Measurements from ENCODE around the gene ADAMTS7. TPM values are rescaled to one million over a fixed set of nuclear protein-coding genes. Genes with fewer than 3 reads are reported as not detected.
"Not testable (repeated sequence)": the region's sequence is repeated elsewhere in the genome, so short reads cannot be mapped to it uniquely, and the experiment has no call there.

The ADAMTS7 gene
- total RNA-seq, 1 experiment from 2014 or later, result 12.0 TPM

- POLR2A ChIA-PET; H3K4me3 ChIP-seq (replicated peaks in 1 of 2; ENCODE audit: low read depth in 1 of 2, low read length in 2 of 2): not testable (repeated sequence)
Measured at GRCh38 chr15:78764340-78765153, 46.7 kb downstream of the ADAMTS7 start.

GRCh38 chr15:78763796-78764241, 47.4 kb downstream of the ADAMTS7 start:
- Histone ChIP-seq H3K79me2 (ENCODE audit: insufficient read depth, low read length) (no peaks in the 10 kb centered on the region), H3K4me3 (replicated peaks in 1 of 2; ENCODE audit: low read depth in 1 of 2, low read length in 2 of 2) (no peak overlapping the region), H3K4me2 (ENCODE audit: low read length) (no peak overlapping the region), H2AFZ (ENCODE audit: low read depth, low read length, poor library complexity, severe bottlenecking) (no peak overlapping the region), H3K9me3 (ENCODE audit: control insufficient read depth in 1 of 2, insufficient read depth in 1 of 2, low read depth in 1 of 2, low read length in 2 of 2) (no peaks in the 10 kb centered on the region), H3K9me2 (ENCODE audit: insufficient read depth) (no peaks in the 10 kb centered on the region), H3K27ac (ENCODE audit: low read depth, low read length) (no peak overlapping the region), H3K36me3 (ENCODE audit: control insufficient read depth in 1 of 2, insufficient read depth in 2 of 2, low read length in 2 of 2) (no peaks in the 10 kb centered on the region), H4K20me1 (ENCODE audit: insufficient read depth) (no peaks in the 10 kb centered on the region), H3K4me1 (ENCODE audit: control insufficient read depth in 1 of 2, insufficient read depth in 2 of 2, low read length in 2 of 2) (no peaks in the 10 kb centered on the region), H3K27me3 (ENCODE audit: insufficient read depth, low read length) (no peaks in the 10 kb centered on the region), H3K9ac (ENCODE audit: low read length) (no peak overlapping the region)
- ATAC-seq (no peak), DNase-seq (ENCODE audit: low read depth, low spot score) (no peak)
- POLR2A ChIA-PET, result no interaction called here
- no peak for TF ChIP-seq POLR2AphosphoS5 (IDR thresholded peaks at IDR 0.05; ENCODE audit: low read depth, low read length)
- no peak for TF ChIP-seq YY1 (IDR thresholded peaks at IDR 0.05; ENCODE audit: extremely low read depth, insufficient replicate concordance, low read depth, low read length)
- TF ChIP-seq SP1 (IDR thresholded peaks at IDR 0.05; ENCODE audit: low read depth), result no peak
- TF ChIP-seq ATF3 (IDR thresholded peaks at IDR 0.05), result no peak
- no peak for TF ChIP-seq SIN3A (IDR thresholded peaks at IDR 0.05; ENCODE audit: low read depth)
- TF ChIP-seq ZNF274 (IDR thresholded peaks at IDR 0.05; ENCODE audit: low read depth, low read length), result no peak
- no peak for TF ChIP-seq JUND (IDR thresholded peaks at IDR 0.05)
- TF ChIP-seq TCF7L2 (IDR thresholded peaks at IDR 0.05; ENCODE audit: borderline replicate concordance, extremely low read depth, insufficient read depth, insufficient read length), result no peak
- RAD21 ChIA-PET (ENCODE audit: low non-redundant PET in 1 of 2, low total read pairs in 2 of 2, uncharacterized antibody in 2 of 2, unreplicated experiment in 2 of 2), result no interaction called here
- intact Hi-C loops (cut with micrococcal nuclease), result no loop called here
- no TSS peak for BruUV-seq (replicated peaks)
- CTCF ChIA-PET, result no interaction called here

More at GRCh38 chr15:78764340-78765153, 46.7 kb downstream of the ADAMTS7 start:
- DNase-seq (ENCODE audit: low read depth, low spot score); H4K20me1 ChIP-seq (ENCODE audit: insufficient read depth); H3K4me2 ChIP-seq (ENCODE audit: low read length); H3K9ac ChIP-seq (ENCODE audit: low read length); H3K4me1 ChIP-seq (ENCODE audit: control insufficient read depth in 1 of 2, insufficient read depth in 2 of 2, low read length in 2 of 2); RAD21 ChIA-PET (ENCODE audit: low non-redundant PET in 1 of 2, low total read pairs in 2 of 2, uncharacterized antibody in 2 of 2, unreplicated experiment in 2 of 2); H3K27ac ChIP-seq (ENCODE audit: low read depth, low read length); BruUV-seq (replicated peaks); H3K79me2 ChIP-seq (ENCODE audit: insufficient read depth, low read length); H3K27me3 ChIP-seq (ENCODE audit: insufficient read depth, low read length); H3K9me2 ChIP-seq (ENCODE audit: insufficient read depth); H3K9me3 ChIP-seq (ENCODE audit: control insufficient read depth in 1 of 2, insufficient read depth in 1 of 2, low read depth in 1 of 2, low read length in 2 of 2); H2AFZ ChIP-seq (ENCODE audit: low read depth, low read length, poor library complexity, severe bottlenecking); CTCF ChIA-PET; intact Hi-C loops (cut with micrococcal nuclease); H3K36me3 ChIP-seq (ENCODE audit: control insufficient read depth in 1 of 2, insufficient read depth in 2 of 2, low read length in 2 of 2): not testable (repeated sequence)
- peak; percentile 36 for ATAC-seq

All from HCT116 (cell line).